Right hindlimb (tissue), 1 donor: ENCODE measurements around the gene GALC.
A peak's percentile ranks its signal among the peaks of the same experiment; 100 is the strongest.

Experiments used
- DNase-seq: peaks from one replicate; pipeline ENCODE4 v3.0.0-alpha.2; 2018

Gene GALC

DNA sequence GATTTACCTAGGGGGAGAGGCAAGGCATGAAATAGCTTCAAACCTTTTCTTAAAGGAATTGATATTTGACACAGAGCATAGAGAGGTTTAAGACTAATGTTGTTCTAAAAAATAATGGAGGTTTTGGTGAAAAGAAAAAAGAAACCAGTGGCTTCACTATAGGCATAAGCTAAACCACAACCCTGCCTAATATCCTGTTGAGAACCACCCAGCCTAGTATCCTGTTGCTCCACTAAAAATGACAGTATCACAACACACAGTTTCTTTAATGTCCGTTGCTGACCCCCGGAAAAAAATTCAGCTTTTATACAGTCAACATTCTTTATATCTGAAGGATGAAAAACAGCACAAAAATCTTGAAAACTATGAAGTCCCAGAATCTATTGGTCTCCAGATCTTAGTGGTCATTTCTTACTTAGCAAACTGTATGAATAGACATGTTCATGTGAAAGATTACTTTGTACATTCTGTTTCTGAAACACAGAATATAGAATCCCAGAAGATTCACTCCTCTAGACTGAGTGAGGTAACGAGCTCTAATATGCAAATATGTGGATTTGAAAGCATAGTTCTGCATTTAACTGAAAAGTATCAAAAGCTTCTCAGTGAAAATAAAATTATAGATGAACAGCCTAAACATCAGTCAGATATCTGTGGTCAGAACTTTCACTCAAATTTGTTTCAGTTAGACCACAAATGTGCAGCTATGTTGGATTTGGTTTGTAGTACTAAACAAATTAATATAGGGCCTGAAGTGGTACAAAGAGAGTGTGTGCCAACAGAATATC lies 40.5 kb downstream of the GALC start:
- no peak for DNase-seq

GRCh38 chr14:87944987-87945604 lies 47.9 kb downstream of the GALC start:
- no peak for DNase-seq

DNA sequence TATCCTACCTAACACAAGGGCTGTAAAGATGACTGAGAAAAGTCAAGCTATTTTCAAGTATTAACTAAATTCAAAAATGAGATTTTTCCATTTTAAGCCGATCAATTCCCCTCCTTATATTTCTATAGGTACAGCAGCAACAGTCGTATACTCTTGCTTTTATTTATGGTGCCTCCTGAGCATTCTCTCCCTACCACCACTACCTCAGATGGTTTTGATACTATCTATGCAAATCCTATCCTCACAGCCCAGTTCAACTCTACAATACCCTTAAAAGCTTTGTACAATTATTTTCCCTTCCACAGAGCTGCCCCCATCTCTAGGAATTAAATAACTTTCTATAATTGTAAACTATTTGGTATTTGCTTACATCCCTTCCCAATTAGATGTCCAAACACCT lies 52.1 kb downstream of the GALC start:
- no peak for DNase-seq

- DNase-seq, result no peak
These were observed 52.6 kb downstream of the GALC start for GRCh38 chr14:87940382-87940781.

DNA sequence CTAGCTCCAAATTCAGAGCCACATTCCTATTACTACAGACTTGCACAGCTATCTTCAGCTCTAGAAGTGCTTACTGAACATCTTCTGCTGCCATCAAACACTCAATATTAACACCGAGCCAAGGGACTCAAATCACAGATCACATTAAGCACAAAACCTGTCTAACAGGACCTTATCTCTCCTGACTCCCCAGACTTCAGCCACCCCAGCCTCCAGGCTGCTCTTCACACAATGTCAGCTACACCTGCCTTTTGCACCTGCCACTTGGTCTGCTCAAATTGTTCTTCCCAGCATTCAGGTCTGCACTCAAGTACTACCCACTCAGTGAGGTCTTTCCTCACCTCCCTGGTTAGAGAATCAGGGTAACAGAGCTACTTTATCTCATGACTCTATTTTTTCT lies 57.1 kb downstream of the GALC start:
- DNase-seq, result no peak

DNA sequence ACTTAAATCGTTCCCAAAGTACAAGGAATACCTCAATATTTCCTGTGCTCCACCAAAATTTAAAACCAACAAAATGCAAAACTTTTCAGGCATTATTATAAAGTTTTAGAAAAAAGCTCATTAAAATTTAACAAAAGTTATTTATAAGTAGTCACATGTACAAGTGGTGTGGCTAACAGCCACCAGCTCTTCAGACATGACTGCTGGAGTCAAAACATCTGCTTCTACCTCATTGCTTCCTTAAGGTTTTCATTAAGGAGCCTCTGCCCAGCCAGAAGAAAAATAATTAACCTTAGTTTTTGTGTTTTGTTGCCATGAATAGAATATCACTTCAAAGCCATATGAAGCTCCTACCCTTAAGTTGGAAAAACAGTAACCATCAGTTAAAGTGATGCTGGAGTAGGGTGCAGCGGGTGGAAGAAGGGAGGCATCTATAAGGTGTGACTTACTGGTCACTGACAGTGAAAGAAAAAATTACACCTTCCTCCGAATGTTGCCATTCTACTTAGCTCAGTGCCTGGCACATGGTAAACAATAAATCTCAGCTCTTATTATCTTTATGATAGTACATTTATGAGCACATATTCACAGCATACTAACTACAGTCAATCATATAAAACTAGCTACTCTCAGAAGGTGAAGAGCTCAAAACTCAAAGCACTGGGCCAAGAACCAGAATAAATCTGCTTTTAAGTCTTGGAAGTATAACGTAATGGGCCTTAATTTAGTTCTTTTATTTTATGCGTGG lies 57.7 kb downstream of the GALC start:
- no peak for DNase-seq

GRCh38 chr14:87934185-87934584 lies 58.8 kb downstream of the GALC start:
- no peak for DNase-seq

- DNase-seq, result no peak
These were observed 76.1 kb downstream of the GALC start for GRCh38 chr14:87916886-87917275.

- no peak for DNase-seq
These were observed 76.7 kb downstream of the GALC start for GRCh38 chr14:87916103-87916885.

DNA sequence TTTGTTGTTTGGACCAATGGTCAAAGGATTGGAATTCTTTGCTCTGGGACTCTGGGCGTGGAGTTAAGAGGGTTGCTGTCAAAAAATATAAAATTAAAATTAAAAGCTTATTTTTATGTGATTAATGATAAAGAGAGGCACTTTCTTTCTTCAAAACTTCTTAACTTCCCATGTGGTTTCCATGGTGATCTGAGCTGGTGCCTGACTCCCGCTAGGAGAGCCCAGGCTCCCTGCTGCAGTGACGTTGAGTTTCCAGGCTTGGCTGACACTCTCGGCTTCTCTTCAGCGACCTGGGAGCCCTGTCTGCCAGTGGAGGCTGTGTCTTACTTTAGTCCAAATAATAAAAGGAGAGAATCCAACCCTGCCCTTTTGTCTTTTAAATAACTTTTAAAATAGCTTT lies 84.4 kb downstream of the GALC start:
- DNase-seq, result peak; percentile 47

GRCh38 chr14:87901652-87902051 lies 91.3 kb downstream of the GALC start:
- DNase-seq, result no peak

DNA sequence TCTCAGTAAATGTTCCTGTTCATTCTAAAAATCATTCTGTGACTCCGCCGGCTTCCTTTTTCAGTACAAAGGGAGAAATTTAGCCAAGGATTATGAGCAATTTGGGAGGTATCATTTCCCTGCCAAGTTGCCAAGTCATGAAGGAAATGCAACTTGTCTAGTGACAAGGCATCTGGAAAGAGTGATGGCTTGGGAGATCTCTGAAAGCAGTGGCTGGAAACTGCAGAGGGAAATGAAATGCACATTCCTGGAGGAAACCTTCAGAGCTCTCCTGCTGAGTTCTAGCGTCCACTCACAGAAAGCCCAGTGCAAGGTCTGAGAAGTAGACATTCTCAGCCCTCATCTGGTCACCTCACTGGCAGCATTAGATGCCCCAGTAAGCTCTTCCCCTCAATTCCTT lies 91.7 kb downstream of the GALC start:
- no peak for DNase-seq

GRCh38 chr14:87899228-87899627 lies 93.8 kb downstream of the GALC start:
- no peak for DNase-seq

- DNase-seq, result no peak
These were observed 94.7 kb downstream of the GALC start for GRCh38 chr14:87898301-87898700.

- no peak for DNase-seq
These were observed 96.3 kb downstream of the GALC start for GRCh38 chr14:87896393-87897380.

DNA sequence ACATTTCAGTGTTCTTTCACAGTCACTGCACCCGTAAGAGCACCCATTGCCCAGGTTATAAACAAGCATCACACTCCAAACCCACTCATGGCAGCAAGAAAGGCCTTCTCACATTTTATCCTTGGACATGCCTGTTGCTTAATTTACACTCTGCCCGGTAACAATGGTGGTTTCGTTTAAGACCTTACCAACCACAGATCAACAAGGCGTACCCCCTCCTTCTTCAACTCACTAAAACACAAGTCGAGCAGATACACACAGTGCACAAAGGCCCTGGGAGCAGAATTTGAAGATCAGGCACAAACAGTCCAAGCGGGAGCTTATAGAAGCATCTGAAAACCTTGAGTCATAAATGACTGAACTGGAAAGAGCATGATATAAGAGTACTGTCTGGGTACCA lies 98.1 kb downstream of the GALC start:
- no peak for DNase-seq

DNA sequence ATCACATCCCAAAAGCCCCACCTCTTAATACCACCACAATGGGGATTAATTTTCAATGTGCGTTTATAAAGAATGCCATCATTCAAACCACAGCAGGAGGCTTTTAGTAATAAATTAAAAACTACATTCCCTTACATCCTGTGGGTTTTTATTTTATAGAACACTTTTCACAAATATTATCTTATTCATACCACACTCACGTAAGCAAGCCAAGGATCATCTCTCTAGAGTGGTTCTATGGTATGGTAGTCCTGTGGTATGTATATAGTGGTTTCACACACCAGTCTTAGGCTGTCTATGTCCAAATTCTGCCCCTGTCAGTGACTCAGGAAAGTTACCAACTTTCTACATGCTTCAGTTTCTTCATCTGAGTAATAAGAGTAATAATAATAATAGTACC lies 100.2 kb downstream of the GALC start:
- DNase-seq, result no peak

- no peak for DNase-seq
These were observed 104.6 kb downstream of the GALC start for GRCh38 chr14:87888136-87888999.

- no peak for DNase-seq
These were observed 109.2 kb downstream of the GALC start for GRCh38 chr14:87883750-87884149.
